Epidermal melanocyte (primary cell): Measurements from ENCODE around the gene HYDIN.

ENCODE experiments used
- DNase-seq: peaks from one replicate; pipeline ENCODE4 v3.0.0; 2011; ENCODE audit warnings: low spot score; ENCODE audit not compliant: insufficient read length

Gene HYDIN

DNA sequence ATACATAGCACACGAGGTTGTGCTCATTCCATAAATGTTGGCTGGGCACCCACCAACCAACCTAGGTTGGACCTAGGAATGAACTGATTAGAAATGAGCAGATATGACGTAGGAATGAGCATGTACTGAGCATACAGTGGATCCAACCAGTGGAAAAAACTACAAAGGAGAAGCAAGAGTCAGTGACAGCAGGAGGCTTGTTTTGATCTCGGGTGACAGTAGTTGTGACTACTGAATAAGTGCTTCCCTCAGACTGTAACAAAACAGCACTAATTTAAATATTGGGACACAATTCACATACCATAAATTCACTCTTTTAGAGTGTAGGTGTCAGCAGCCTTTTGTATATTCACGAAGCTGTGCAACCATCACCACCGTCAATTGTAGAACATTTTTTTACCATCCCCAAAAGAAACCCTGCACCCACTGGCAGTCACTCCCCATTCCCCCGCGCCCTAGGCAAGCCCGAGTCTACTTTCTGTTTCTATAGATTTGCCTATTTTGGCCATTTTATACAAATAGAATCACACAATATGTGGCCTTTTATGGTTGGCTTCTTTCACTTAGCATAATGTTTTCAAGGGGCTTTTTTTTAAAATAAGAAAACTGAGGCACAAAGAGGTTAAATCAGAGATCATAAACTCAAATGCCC, 436.5 kb downstream of the HYDIN start:
- no peak for DNase-seq

DNA sequence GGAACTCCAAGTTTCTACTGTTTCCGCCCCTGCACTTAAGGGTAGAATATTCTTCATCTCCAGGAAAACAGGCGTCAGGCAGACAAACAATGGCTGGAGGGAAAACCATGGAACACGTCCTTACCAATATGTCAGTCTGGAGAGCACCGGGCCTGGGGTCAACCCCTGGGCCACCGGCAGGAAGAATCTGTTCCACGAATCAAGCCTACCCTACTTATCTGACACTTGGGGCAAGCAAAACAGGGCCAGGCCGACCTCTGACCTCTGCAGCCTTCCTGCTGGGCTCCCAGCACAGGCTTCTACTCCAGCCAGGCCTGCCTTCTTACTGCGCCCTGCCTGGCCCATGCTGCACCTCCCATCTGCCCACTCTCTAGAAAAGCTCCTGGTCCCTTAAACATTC, 439.7 kb downstream of the HYDIN start:
- DNase-seq: no peak

DNA sequence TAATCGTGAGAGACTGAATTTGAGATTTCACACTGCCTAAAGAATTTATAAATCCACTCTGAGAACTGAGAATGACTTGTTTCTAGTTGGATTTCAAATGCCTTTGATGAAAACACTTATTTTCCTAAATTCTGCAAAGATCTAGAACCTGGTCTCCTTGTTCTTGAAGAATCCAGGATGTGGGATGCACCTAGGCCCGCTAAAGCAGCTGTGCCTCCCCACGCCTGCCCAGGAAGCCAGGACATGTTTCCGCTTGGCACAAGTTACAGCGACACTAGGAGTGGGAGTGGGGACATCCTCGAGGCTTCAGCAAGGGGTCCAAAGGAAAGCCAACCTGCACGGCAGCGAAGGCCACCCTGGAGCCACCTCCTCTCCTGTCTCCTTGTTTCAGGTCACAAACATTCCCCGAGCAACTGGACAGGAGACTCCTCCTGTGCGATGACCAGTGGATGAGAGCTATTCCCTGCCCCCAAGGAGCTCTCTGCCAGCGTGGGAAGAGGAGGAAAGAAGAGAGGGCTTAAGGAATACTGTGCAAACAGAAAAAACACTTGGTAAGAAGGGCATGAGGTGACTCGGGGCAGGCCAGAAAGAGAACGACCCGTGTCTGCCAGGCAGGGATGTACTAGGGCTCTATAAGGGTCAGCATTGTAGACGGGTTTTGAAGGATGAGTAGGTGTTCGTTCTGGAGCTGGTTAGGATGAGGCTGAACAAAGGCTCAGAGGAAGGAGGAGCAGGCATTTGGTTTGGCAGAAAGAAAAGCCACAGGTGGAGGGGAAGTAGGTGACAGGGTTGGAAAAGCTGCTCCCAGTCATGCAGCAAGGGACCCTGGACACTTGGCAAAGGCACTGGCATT, 440.7 kb downstream of the HYDIN start:
- no peak for DNase-seq

DNA sequence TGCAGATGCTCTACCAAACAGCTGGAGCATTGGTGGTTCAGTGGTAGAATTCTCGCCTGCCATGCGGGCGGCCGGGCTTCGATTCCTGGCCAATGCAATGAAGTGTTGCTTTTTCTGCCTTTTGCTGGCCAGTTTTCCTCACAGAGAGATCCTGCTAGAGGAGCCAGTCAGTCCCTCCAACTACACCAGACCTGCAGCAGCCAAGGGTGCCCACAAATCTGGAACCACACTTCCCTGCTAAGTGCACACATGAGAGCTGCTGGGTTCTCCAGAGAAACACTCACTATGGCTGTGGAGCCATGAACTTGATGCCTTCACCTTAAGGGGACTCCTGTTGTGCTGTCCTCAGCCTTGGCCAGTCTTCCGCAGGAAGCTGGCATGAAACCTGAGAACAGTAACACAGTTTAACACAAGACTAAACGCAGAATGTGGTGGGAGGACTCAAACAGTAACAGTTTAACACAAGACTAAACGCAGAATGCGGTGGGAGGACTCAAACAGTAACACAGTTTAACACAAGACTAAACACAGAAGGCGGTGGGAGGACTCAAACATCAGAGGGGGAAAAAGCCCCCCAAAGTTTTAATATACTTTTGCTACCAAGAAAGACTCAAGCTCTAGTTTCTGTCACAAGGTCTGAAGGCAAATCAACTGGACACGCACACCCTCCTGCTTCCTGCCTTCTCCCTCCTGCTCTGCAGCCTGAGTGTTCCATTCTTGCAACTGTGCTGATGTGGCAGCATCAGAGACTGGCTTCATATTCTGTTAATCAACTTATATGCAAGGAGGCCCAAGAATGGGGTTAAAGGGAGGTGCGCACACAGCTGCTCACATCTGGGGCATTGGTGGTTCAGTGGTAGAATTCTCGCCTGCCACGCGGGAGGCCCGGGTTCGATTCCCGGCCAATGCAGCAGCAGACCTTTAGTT, 441.6 kb downstream of the HYDIN start:
- DNase-seq: peak; percentile 82

DNA sequence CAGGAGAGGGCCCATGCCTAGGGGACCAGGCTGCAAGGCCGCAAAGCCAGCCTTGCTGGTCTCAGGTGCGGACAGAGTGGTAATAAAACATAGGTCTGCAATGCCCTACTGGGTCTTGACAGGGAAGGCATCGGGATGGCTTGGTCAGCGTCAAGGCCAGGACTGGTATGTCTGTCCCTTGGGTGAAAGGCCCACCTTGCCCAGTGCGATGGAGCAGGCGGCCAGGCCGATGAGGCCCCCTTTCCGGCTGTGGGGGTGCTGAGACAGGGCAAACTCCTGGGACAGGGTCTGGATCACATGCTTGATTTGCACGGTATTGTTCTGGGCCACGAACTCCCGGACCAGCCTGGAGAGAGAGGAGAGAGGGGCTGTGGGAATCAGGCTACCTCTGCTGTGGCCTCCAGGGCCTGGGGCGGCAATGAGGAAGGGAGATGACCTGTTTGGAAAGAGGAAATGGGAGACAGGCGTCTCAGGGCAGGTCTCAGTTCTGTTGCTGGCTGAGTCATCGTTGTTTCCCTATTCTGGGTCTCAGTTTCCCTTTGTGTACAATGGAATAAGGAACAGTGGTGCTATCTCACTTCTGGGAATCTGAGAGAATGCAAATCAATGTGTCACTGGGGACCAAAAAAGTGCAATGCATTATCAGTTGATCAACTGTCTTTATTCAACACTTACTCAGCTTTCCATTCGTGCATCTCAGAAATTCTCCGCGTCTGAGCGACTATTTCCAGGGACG, 444.3 kb downstream of the HYDIN start:
- no peak for DNase-seq

DNA sequence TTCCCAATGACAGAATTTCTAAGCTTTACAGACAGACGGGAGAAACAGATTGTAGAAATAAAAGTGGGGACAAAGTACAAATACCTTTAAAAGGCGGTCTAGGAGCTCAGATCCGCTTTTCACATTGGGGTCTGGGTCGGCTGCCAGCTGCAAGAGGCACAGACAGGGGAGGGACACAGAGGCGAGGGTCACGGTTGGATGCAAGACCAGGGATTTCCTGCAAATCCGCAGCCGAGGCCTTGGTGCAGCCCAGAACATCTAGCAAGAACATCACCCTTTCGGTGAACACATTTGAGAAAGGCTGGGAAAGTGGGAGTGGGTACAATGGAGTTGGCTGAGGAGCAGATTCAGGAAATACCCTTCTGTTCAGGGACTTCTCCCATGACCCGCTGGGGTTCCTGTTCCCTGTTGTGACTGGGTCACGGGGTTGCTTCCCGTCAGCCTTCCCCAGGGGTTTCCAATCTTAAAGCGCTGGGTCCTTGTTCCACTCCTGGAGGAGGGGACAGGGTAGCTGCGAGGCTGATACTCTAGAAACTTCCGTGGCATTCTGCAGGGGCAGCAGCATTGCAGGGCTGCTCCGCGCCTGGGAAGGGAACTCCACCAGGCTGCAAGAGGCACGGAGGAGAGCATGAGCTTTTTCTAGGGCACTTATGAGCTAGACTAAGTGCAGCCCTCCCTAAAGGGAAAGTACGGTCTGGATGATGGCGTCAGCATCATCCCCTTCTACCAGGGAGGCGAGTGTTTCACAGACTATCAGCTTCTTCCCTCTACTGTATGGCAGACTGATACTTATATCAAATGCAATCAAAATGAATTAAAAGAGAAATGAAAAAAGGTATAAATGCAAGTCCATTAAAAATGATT, 445.6 kb downstream of the HYDIN start:
- DNase-seq: no peak

DNA sequence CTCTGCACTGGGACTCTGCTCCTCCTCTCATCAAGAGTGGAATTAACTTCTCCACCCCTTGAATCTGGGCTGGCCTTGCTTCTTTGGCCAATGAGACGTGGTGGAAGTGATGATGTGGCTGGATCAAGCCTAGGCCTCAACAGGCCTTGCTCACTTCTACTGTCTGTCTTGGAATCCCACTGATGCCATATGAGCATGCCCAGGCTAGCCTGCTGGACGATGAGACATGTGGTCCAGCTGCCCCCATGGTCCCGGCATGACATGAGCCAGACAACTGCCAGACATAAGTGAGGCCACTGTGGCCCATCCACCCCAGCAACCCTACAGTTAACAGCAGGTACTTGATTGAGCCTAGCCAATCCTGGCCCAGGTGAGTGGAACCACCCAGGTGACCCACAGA, 448.3 kb downstream of the HYDIN start:
- DNase-seq: no peak

DNA sequence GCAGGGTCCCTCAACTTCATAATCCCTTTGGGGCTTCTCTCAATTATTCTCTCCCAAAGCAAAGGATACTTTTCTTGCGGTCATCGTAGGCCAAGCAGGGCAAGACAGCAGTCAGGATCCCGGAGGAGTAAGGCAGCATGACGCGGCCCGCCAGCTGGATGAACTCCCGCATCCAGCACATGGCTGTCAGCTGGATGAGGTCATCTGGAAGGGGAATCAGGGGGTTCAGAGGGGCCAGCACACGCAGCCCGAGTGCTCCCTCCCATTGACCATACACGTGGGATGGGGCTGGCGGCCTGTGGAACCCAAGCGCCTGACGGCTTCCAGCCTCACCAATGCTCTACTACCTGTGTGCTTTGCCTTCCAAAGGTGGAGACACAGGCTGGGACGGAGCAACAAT, 448.7 kb downstream of the HYDIN start:
- no peak for DNase-seq

DNA sequence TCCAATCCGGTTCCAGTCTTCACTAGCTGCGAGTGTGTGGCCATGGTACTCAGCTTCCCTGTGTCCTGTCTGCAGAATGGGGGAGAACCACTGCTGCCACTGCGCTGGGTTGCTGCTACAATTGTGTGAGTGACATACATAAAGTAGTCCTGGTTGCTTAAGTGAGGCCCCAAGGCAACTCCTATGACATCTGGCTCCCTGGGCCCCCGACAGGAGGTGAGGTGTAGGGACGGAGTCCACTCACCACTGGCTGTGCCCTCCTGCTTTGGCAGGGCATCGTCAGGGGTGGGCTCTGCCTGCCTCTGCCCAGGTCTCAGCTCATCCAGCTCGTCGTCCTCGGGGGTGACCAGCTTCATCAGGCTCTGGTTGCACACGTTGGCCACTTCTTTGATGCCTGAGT, 450.0 kb downstream of the HYDIN start:
- DNase-seq: no peak

DNA sequence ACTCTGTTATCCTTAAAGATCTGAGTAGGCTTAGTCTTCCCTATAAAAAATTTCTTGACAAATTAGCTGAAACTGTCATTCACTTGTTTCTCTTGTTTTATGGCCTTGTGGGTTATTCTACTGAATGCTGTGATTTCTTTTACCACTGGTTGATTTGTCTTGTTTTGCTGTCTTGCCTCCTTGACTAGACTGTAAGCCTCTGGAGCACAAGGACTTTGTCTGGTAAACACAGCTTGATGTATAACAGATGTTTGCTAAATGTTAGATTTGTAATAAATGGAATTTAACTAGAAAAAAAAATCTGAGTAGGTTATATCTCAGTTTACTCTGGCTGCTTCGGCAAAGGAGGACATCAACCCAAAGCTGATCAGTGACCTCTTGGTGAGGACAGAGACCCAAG, 451.2 kb downstream of the HYDIN start:
- no peak for DNase-seq

DNA sequence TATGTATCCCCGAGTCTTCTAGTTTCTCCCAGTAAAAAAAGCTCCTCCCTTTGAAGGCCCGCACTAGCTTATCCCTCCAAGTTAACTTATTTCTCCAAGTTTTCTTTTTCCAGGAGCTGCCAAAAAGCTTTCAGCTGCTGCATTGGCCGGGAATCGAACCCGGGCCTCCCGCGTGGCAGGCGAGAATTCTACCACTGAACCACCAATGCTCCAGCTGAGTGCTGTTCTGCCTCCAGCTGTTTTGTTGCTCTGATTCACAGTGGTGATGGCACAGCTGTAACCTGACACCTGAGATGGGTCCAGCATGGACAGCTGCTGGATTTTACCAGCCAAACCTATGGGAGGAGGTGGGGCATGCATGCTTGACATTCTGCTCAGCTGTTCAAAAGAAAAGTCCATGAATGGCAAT, 451.6 kb downstream of the HYDIN start:
- DNase-seq: peak; percentile 71

DNA sequence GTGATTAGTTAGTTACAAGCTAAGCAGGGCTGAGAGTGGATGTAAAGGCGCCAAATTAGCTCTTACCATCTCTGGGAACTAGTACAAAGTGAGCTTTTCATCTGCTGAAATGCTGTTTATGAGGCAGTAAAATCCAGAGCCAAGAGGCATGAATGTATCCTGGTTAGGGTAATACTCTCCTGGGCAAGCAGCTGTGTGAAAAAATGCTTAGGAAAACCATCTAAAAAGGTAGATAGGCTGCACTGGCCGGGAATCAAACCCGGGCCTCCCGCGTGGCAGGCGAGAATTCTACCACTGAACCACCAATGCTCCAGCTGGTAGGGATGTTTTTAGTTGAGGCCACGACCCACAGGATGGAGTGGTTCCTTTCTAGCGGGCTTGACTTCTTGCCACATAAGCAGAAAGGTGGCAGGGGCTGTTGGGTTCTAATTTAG, 452.5 kb downstream of the HYDIN start:
- no peak for DNase-seq

DNA sequence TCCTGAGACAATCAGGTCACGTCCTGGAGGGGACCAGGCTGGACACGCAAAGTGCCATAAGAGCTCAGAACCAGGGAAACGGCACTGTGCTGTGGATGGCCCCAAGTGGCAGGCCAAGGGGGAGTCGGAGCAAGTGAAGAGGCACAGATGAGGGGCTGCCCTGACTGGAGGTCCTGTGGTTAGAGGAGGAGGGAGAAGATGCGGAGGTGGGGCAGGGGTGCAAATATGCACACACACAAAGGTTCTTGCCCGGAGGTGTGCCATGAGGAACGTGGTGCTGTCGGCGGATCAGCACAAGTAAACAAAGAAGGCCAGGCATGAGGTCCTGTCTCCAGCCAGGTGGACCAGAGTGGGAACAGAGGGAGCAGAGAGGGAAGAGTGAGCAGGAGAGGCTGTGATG, 453.0 kb downstream of the HYDIN start:
- no peak for DNase-seq

DNA sequence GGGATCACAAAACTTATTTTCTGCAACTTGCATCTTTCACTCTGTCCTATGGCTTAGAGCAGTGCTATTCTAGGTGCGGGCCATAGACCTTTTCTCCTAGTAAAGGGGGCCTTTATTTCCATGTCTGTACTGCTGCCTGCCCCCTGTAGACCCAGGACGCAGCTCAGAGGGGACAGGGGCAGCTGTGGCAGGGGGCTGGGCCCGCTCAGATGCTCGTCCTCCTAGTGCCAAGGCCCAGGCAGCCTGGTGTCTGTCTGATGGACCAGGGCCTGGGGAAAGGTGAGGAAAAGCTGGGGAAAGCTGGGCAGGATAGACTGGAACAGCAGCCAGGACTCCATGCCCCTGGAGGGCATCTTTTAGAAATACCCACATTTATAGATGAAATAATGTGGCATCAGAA, 455.1 kb downstream of the HYDIN start:
- DNase-seq: no peak

DNA sequence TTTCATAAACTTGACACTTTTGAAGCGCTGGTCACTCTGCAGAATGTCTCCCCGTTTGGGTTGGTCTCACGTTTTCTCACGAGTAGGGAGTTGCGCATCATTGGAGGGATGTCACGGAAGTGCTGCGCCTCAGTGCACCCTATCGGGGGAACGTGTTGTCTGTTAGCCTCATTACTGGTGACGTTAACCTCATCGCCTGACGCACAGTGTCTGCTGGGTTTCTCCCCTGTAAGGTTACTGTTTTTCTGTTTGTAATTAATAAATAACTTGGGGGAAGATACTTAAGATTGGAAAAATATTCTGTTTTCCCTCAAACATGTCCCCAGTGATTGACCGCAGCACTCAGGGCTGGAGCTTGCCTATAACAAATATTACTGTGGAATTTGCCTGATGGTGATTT, 456.3 kb downstream of the HYDIN start:
- no peak for DNase-seq

DNA sequence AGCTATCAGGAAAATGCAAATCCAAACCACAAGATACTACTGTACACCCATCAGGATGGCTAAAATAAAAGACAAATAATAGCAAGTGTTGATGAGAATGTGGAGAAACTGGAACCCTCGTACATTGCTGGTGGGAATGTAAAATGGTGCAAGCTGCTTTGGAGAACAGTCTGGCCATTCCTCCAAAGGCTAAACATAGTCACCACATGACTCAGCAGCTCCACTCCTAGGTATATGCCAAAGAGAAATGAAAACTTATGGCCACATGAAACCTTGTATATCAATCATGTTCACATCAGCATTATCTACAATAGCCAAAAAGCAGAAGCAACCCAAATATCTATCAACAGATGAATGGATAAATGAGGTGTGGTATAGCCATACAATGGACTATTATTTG, 458.0 kb downstream of the HYDIN start:
- DNase-seq: no peak

DNA sequence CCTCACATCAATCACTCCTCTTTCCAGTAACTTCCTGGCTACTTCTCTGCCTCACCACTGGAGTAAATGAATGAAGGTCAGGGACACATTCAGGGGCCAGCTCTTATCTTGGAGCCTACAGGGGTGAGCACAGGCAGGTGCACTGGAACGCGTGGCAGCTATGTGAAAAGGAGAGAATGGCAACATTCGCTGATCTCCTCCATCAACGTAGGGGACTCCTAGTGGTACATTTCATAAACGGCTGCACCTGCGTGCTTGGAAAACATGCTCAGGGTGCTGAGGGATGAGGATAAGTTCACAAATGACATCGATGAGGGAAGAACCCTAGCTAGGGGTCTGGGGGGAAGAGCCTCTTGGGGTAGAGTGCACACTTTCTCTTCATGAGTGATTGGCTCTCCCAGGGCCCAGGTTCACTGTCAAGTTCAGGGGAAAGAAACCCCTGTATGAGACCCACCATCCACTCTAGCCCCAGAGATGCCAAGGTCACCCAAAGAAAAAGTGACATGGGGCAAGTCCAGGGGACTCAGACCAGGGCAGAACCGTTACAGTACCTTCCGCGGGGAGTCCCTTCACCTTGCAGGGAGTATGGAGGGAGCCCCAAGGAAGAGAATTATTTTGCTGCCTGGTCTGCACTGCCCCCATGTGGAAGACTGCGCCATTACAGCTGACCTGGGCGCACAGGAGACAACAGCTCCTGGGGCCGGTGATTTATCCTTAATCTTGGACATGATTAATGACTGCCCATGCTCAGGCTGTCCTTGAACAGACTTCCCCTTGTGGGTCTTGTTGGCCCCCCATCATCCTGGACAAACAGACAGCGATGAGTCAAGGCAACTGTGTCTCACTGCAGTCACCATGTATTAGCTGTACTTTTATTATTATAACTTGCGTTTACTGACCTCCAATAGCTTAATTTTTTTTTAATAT, 459.6 kb downstream of the HYDIN start:
- DNase-seq: peak; percentile 54

DNA sequence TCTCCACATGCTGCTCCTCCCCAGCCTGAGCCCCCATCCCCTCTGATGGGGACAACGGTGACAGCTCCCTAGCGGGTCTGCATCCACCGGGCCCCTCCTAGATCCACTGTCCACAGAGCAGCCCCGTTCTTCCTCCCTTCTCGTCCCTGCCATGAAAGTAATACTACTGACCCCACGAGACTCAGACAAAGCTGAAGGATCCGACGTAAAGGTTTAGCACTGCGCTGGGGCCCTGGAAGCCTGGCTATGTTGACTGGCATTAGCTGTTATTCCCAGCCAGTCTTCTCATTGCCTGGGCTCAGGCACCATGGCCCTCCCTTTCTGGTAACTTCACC, 460.3 kb downstream of the HYDIN start:
- no peak for DNase-seq

DNA sequence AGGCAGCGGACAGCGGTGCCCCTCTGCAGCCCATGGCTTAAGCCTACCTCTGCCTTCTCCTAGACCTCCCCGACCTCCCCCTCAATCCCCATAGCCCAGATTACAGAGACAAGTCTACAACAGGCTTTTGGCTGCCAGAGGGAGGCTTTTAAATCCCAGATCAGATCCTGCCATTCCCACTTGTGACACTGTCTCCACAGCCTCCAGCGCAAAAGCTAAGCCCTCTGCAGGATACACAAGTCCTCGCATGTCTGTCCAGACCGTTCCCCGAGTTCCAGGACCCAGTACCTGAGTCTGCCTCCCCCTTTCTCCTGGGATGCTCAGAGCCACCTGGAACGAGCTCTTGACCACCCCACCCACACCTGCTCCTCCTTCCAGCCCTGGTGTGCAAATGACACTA, 460.8 kb downstream of the HYDIN start:
- DNase-seq: no peak
